Activated naive CD4-positive, alpha-beta T cell treated with anti-CD3 and anti-CD28 coated beads, Interleukin-2, amount 50 U/mL, for 16 hours (primary cell): Measurements from ENCODE around the gene CHD5.

ENCODE experiments used
- DNase-seq: peaks from one replicate; pipeline ENCODE4 v3.0.0-alpha.2; 2020

The CHD5 gene

DNA sequence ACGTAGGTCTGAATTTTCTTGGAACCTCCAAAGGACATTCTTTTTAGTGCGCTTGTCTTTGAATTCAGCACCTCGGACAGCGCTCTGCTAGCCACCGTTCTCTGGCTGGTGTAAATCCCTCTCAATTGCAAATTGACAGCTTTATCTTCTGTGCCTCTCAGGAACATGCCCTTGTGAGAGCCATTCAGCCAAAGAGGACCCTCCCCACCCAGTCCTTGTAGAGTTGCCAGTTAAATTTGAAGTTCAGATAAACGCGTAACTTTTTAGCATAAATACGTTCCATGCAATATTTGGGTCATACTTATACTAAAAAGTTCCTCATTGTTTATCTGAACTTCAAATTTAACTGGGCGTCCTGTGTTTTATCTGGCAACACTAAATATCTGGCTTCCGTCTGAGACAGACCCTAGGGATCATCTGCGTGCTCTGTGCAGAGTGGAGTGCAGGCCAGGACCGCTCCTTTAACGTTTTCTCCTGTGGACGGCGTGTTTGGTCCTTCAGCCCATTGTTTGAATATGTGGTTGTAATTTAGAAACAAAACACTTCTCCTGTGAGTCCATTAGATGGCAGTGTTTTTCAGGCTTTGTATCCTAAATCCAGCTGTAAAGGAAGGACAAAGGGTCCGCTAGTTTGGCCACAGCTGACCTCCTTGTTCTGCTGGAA, 127.4 kb downstream of the CHD5 start:
- peak; percentile 41 for DNase-seq
